HCT116 (cell line): ENCODE results near the gene HOMER1.

Experiments used
- EZH2 ChIP-seq: fragments of 200-600 bp; sonication (generic); IDR thresholded peaks from 2 replicates; pipeline ENCODE4 v1.6.1; 2017; ENCODE audit warnings: antibody characterized with exemption, mixed run types
- FOSL1 ChIP-seq: IDR thresholded peaks from 2 replicates; pipeline ENCODE4 v1.6.1; 2012; ENCODE audit warnings: low read depth
- POLR2A ChIP-seq: IDR thresholded peaks from 2 replicates; pipeline ENCODE4 v1.7.0; 2011; ENCODE audit warnings: borderline replicate concordance; ENCODE audit not compliant: insufficient read depth, insufficient read length; ENCODE audit errors: extremely low read depth
- POLR2AphosphoS5 ChIP-seq: IDR thresholded peaks from 2 replicates; pipeline ENCODE4 v1.6.1; 2011; ENCODE audit warnings: mild to moderate bottlenecking, low read depth, low read length, moderate library complexity
- SIN3A ChIP-seq: IDR thresholded peaks from 2 replicates; pipeline ENCODE4 v1.6.1; 2012; ENCODE audit warnings: low read depth
- ZNF274 ChIP-seq: fragments of 200-500 bp; sonication (Bioruptor generic); IDR thresholded peaks from 2 replicates; pipeline ENCODE4 v1.6.1; 2014; ENCODE audit warnings: mild to moderate bottlenecking, low read depth, low read length, inconsistent platforms
- TF ChIP-seq, protein P1 (sequence below), 3 experiments: fragments of 200-600 bp in 1 of 3; sonication (generic) in 1 of 3; IDR thresholded peaks in 2 of 3; conservative IDR thresholded peaks in 1 of 3; 2 replicates each; pipeline ENCODE4 v1.5.1; 2012 to 2017; ENCODE audit warnings: low read depth in 2 of 3, low read length in 2 of 3, antibody characterized with exemption in 1 of 3, borderline replicate concordance in 1 of 3, control low read depth in 1 of 3, mild to moderate bottlenecking in 1 of 3, mixed read lengths in 1 of 3, mixed run types in 1 of 3, moderate library complexity in 1 of 3; ENCODE audit not compliant: insufficient read depth in 1 of 3

DNA sequence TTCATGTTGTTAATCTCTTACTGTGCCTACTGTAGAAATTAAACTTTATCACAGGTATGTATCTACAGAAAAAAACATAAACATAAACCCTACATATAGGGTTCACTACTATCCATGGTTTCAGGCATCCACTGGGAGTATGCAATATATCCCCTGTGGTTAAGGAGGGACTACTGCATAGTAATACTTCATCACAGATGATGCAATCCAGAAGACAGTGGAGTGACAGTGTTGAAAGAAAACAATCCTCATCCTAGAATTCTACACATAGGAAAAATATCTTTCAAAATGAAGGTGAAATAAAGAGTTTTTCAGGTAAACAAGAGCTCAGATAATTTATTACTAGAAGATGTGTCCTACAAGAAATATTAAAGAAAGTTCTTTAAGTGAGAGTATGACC lies 105.9 kb downstream of the HOMER1 start:
- TF ChIP-seq POLR2A (no peak), EZH2 (no peak), FOSL1 (no peak), ZNF274 (no peak), SIN3A (no peak), POLR2AphosphoS5 (no peak)
- TF ChIP-seq, protein P1, sequence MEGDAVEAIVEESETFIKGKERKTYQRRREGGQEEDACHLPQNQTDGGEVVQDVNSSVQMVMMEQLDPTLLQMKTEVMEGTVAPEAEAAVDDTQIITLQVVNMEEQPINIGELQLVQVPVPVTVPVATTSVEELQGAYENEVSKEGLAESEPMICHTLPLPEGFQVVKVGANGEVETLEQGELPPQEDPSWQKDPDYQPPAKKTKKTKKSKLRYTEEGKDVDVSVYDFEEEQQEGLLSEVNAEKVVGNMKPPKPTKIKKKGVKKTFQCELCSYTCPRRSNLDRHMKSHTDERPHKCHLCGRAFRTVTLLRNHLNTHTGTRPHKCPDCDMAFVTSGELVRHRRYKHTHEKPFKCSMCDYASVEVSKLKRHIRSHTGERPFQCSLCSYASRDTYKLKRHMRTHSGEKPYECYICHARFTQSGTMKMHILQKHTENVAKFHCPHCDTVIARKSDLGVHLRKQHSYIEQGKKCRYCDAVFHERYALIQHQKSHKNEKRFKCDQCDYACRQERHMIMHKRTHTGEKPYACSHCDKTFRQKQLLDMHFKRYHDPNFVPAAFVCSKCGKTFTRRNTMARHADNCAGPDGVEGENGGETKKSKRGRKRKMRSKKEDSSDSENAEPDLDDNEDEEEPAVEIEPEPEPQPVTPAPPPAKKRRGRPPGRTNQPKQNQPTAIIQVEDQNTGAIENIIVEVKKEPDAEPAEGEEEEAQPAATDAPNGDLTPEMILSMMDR (IDR thresholded peaks at IDR 0.05 in 2 of 3, conservative IDR thresholded peaks at IDR 0.05 in 1 of 3; ENCODE audit: borderline replicate concordance in 1 of 3, insufficient read depth in 1 of 3, low read depth in 2 of 3, low read length in 2 of 3) = no peak
